ENCODE results near the gene FNDC8.
"Not testable (repeated sequence)": the region's sequence is repeated elsewhere in the genome, so short reads cannot be mapped to it uniquely, and the experiment has no call there.

Gene FNDC8

GRCh38 chr17:35095741-35096140 is 25.7 kb upstream of the FNDC8 start:
- DNase-seq (ENCODE audit: low spot score): no peak

DNA sequence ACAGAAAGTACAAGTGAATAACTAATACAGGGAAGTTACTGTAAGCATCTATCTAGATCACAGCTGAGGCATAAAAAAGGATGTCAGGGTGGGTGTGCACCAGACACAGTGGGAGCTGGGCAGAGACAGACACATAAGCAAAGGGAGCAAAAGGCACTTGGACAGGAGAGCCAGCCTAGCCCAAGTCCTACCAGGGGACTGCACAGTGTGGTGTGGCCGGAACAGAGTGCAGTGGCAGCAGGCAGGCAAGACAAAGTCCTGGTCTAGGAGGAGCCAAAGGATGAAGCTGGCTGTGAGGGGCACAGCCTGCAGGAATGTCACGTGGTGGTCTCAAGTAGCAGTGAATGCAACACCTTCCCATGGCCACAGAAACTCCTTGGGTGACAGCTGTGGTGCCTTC is 23.6 kb upstream of the FNDC8 start:
- DNase-seq (ENCODE audit: low spot score): no peak

GRCh38 chr17:35099908-35100307 is 21.5 kb upstream of the FNDC8 start:
- DNase-seq (ENCODE audit: low spot score): no peak

GRCh38 chr17:35101036-35101435 is 20.4 kb upstream of the FNDC8 start:
- DNase-seq (ENCODE audit: low spot score): no peak

DNA sequence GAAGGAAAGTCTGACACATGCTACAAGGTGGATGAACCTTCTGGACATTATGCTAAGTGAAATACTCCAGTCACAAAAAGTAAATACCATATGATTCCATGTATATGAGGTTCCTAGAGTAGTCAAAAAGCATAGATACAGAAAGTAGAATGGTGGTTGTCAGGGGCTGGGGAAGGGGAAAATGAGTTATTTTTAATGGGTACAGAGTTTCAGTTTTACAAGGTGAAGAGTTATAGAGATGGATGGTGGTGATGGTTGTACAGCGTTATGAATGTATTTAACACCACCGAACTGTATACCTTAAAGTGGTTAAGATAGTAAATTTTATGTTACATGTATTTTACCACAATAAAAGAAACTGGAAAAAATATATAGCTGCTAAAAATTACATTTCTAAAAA is 19.7 kb upstream of the FNDC8 start:
- no peak for DNase-seq (ENCODE audit: low spot score)

DNA sequence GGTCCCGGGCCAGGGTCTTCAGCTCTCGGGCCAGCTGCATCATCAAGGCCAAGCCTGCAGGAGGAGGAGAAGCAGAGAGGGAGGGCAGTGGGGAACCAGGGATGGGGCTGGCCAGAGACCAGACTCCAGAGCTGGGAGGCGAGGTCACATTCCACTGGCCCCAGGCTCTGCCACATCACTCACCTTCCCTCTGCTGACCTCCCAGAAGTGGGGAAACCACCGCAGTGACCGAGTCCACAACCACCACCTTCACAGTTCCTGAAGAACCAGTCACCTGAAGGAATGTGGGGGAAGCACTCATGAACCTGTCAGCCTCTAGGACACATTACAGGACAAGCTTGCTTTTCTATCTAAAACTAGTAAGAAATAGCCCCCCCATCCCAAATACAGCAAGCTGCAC is 18.1 kb upstream of the FNDC8 start:
- DNase-seq (ENCODE audit: low spot score): no peak

- DNase-seq (ENCODE audit: low spot score): no peak
Observed at GRCh38 chr17:35104844-35105450, 16.5 kb upstream of the FNDC8 start.

GRCh38 chr17:35110791-35111190 is 10.6 kb upstream of the FNDC8 start:
- DNase-seq (ENCODE audit: low spot score): not testable (repeated sequence)

DNA sequence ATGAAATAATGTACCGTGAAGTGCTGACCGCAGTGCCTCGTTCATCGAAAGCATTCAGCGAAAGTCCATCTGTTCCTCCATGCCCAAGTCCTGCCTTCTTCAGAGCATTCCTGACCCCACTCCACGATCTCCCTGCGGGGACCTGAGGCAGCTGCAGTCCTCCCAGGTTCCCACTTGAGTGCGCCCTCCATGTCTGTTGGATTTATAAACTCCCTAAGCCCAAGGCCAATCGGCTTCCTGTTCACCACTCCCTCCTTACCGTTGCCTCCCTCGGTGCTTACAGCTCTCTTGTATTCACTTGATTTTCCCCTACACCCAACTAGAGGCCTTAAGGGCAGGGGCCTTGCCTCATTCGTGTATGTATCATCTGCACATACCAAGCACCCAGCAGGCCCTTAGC is 4.6 kb upstream of the FNDC8 start:
- no peak for DNase-seq (ENCODE audit: low spot score)

- DNase-seq (ENCODE audit: low spot score): peak; percentile 36
Observed at GRCh38 chr17:35117984-35118383, 3.4 kb upstream of the FNDC8 start.

DNA sequence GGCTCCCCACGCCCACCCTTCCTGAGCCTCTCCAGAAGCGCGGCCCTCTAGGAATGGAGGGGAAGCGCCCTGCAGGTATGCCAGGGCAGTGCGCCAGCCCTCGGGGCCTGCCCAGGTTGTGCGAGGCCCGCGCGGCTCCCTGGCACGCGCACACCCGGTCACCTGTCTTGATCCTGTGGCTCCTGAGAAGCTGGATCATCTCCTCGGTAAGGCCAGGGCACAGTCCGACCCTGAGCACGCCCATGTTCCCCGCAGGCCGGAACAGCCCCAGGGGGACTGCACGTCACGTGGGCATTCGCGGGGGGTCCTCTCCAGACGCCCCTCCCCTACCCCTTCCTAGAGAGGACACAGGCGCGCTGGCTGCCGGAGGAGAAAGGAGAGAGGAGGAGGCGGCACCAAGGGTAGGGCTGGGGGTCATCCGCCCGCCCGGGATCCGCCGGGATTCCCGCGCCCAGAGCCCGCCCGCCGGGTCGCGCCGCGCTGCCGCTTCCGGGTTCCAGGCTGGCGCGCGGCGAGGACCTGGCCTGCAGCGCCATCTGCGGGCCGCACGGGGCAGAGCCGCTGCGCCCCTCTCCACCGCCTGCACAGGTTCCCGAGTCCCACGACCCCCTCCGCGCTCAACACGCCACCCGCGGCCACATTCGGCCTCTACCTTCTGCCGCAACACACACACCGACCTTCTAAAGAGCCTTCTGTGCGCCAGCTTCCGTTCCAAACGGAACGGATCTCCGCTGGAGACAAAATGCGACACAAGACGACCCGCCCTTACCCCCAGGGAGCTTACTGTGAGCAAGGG is 1.8 kb upstream of the FNDC8 start, which contains the start of gene RAD51D:
RAD51D (minus strand) TSS at position 491 of the 796 bp plus-strand sequence; CDS start at position 244, 247 bp downstream.
- DNase-seq (ENCODE audit: low spot score): peak; percentile 76

- no peak for DNase-seq (ENCODE audit: low spot score)
Observed at GRCh38 chr17:35127751-35128514, 6.5 kb downstream of the FNDC8 start.

GRCh38 chr17:35129154-35129972 is 7.9 kb downstream of the FNDC8 start:
- no peak for DNase-seq (ENCODE audit: low spot score)

DNA sequence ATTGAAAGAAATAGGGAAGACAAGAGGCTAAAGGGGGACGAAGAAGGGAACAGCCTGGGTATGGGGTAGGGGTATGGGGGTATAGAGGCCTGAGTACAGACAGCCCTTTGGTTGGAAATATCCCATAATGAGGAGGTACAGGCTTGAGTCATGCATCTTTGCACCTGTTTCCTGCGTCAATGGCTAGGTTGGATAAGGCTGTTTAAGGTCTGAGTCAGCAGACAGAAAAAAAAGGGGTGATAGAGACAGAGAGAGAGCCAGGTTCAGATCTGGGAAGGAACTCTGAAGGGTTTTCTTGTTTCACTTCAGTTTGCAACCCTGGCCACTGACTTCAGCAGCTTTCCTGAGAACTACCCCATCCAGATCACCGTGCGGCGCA is 8.5 kb downstream of the FNDC8 start:
- no peak for DNase-seq (ENCODE audit: low spot score)

GRCh38 chr17:35130392-35130791 is 9.0 kb downstream of the FNDC8 start:
- DNase-seq (ENCODE audit: low spot score): no peak

- no peak for DNase-seq (ENCODE audit: low spot score)
Observed at GRCh38 chr17:35132099-35132498, 10.7 kb downstream of the FNDC8 start.

GRCh38 chr17:35132816-35133550 is 11.6 kb downstream of the FNDC8 start:
- DNase-seq (ENCODE audit: low spot score): no peak

GRCh38 chr17:35135322-35135721 is 13.9 kb downstream of the FNDC8 start:
- no peak for DNase-seq (ENCODE audit: low spot score)

GRCh38 chr17:35138218-35138617 is 16.8 kb downstream of the FNDC8 start:
- DNase-seq (ENCODE audit: low spot score): no peak

GRCh38 chr17:35141681-35142466 is 20.5 kb downstream of the FNDC8 start, which contains the start of gene NLE1:
NLE1 (minus strand) TSS chr17:35142303; CDS start chr17:35142275, 28 bp downstream.
- DNase-seq (ENCODE audit: low spot score): peak; percentile 85

- DNase-seq (ENCODE audit: low spot score): no peak
Observed at GRCh38 chr17:35142467-35142796, 21.0 kb downstream of the FNDC8 start.

Measured in CD4-positive, alpha-beta T cell treated with Interleukin-6 at 100 ng/mL for 8 hours (primary cell).